GM12892 (cell line): ENCODE measurements around the gene ITPRIPL2.

Experiments used
- DNase-seq: peaks from one replicate; pipeline ENCODE4 v3.0.0; 2011; ENCODE audit not compliant: insufficient read length
- FAIRE-seq: peaks from 2 replicates; lab custom pipeline; 2011; peaks lifted over from hg19 to GRCh38; lab: Jason Lieb, UNC
- POLR2A ChIP-seq: IDR thresholded peaks from 2 replicates; pipeline ENCODE4 v1.6.1; 2011; ENCODE audit warnings: low read depth, low read length, control low read depth
- POLR2AphosphoS5 ChIP-seq: IDR thresholded peaks from 2 replicates; pipeline ENCODE4 v1.6.1; 2011; ENCODE audit warnings: low read depth, low read length, control low read depth
- TAF1 ChIP-seq: IDR thresholded peaks from 2 replicates; pipeline ENCODE4 v1.6.1; 2011; ENCODE audit warnings: low read depth, mild to moderate bottlenecking, control low read depth, low read length, borderline replicate concordance

Gene ITPRIPL2

GRCh38 chr16:19138601-19139000 is 24.8 kb downstream of the ITPRIPL2 start:
- FAIRE-seq (no peak), DNase-seq (no peak)
- TF ChIP-seq TAF1: no peak

- FAIRE-seq: no peak
- DNase-seq: no peak
- TF ChIP-seq POLR2AphosphoS5 (no peak), TAF1 (no peak), POLR2A (no peak)
Measured at GRCh38 chr16:19139436-19140091, 25.8 kb downstream of the ITPRIPL2 start.

GRCh38 chr16:19140396-19140795 is 26.6 kb downstream of the ITPRIPL2 start:
- DNase-seq (no peak), FAIRE-seq (no peak)
- TF ChIP-seq TAF1: no peak
- TF ChIP-seq POLR2AphosphoS5: no peak
- no peak for TF ChIP-seq POLR2A

GRCh38 chr16:19142939-19143598 is 29.3 kb downstream of the ITPRIPL2 start:
- DNase-seq (no peak), FAIRE-seq (no peak)
- TF ChIP-seq POLR2A: no peak
- no peak for TF ChIP-seq TAF1

- DNase-seq (no peak), FAIRE-seq (no peak)
- no peak for TF ChIP-seq TAF1
- TF ChIP-seq POLR2A: no peak
- TF ChIP-seq POLR2AphosphoS5: no peak
Measured at GRCh38 chr16:19143599-19143956, 29.8 kb downstream of the ITPRIPL2 start.

GRCh38 chr16:19145010-19145409 is 31.2 kb downstream of the ITPRIPL2 start:
- FAIRE-seq (no peak), DNase-seq (no peak)
- TF ChIP-seq TAF1 (no peak), POLR2AphosphoS5 (no peak), POLR2A (no peak)

- no peak for TF ChIP-seq POLR2AphosphoS5
- TF ChIP-seq POLR2A: no peak
- no peak for TF ChIP-seq TAF1
- FAIRE-seq: no peak
- no peak for DNase-seq
Measured at GRCh38 chr16:19147126-19147525, 33.4 kb downstream of the ITPRIPL2 start.

GRCh38 chr16:19147627-19148026 is 33.9 kb downstream of the ITPRIPL2 start:
- FAIRE-seq: no peak
- TF ChIP-seq TAF1 (no peak), POLR2A (no peak), POLR2AphosphoS5 (no peak)
- no peak for DNase-seq

- no peak for FAIRE-seq
- DNase-seq: no peak
- TF ChIP-seq POLR2AphosphoS5 (no peak), POLR2A (no peak), TAF1 (no peak)
Measured at GRCh38 chr16:19148189-19148588, 34.4 kb downstream of the ITPRIPL2 start.

GRCh38 chr16:19151310-19151709 is 37.5 kb downstream of the ITPRIPL2 start:
- no peak for TF ChIP-seq POLR2A
- TF ChIP-seq POLR2AphosphoS5: no peak
- TF ChIP-seq TAF1: no peak
- FAIRE-seq: no peak

GRCh38 chr16:19152042-19152441 is 38.3 kb downstream of the ITPRIPL2 start:
- no peak for FAIRE-seq
- TF ChIP-seq POLR2A (no peak), POLR2AphosphoS5 (no peak), TAF1 (no peak)
- DNase-seq: no peak

More at GRCh38 chr16:19151310-19151709, 37.5 kb downstream of the ITPRIPL2 start:
- no peak for DNase-seq

GRCh38 chr16:19153876-19154275 is 40.1 kb downstream of the ITPRIPL2 start:
- no peak for FAIRE-seq
- no peak for DNase-seq
- TF ChIP-seq POLR2AphosphoS5: no peak
- no peak for TF ChIP-seq POLR2A
- TF ChIP-seq TAF1: no peak

GRCh38 chr16:19162085-19162484 is 48.3 kb downstream of the ITPRIPL2 start:
- FAIRE-seq: no peak

More at GRCh38 chr16:19162085-19162484, 48.3 kb downstream of the ITPRIPL2 start:
- DNase-seq: no peak
- TF ChIP-seq POLR2AphosphoS5 (no peak), POLR2A (no peak), TAF1 (no peak)
